G401.6 (cell line): ENCODE results near the gene FOXO3.

ENCODE experiments used
- FAIRE-seq: peaks from 2 replicates; lab custom pipeline; 2012; peaks lifted over from hg19 to GRCh38; lab: Jason Lieb, UNC

FOXO3 gene

DNA sequence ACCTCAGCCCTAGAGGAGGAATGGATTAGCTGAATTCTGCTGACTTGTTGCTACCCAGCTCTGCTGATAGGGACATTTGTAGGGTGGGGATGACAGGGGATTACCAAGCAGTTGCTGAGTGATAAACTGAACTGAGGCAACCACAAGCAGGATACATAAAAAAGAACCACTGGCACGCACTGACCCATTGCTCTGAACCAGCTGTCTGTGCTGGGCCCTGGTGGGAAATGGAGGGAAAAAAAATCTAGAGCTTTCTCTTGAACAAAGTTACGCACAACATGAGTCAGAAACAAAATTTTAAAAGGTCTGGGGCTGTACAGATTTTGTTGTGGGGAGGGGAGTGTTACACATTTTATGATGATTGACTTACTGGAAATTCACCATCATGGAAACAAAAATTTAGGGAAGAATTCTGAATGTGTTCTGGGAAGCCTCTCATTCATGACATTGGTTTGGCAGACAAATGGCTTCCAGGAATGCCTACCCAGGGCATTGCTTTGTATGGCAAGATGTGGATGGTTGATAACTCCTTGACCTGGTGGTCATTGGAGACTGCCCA is 37.7 kb downstream of the FOXO3 start:
- no peak for FAIRE-seq

DNA sequence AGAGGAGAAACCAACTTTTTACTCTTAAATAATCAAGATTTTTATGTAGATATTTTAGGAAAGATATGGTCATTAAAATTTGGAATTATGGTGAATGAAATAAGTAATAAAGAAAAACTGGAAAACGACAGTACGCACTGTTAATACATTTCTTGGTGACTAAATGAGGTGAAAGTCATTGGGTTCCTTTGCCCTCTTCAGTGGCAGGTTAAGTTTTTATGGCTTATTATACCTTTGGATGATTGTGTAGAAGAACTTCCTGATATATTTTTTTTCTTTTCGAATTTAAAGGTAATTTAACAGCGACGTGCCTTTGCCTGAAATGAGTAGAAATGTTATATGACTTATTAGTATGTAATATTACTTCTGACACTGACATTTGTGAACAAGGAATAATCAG is 43.4 kb downstream of the FOXO3 start:
- FAIRE-seq = no peak

- FAIRE-seq = no peak
These were observed 45.6 kb downstream of the FOXO3 start for GRCh38 chr6:108606250-108606690.

- no peak for FAIRE-seq
These were observed 47.9 kb downstream of the FOXO3 start for GRCh38 chr6:108608453-108609275.

- FAIRE-seq = no peak
These were observed 48.6 kb downstream of the FOXO3 start for GRCh38 chr6:108609276-108609769.

GRCh38 chr6:108610270-108610839 is 49.6 kb downstream of the FOXO3 start:
- no peak for FAIRE-seq

DNA sequence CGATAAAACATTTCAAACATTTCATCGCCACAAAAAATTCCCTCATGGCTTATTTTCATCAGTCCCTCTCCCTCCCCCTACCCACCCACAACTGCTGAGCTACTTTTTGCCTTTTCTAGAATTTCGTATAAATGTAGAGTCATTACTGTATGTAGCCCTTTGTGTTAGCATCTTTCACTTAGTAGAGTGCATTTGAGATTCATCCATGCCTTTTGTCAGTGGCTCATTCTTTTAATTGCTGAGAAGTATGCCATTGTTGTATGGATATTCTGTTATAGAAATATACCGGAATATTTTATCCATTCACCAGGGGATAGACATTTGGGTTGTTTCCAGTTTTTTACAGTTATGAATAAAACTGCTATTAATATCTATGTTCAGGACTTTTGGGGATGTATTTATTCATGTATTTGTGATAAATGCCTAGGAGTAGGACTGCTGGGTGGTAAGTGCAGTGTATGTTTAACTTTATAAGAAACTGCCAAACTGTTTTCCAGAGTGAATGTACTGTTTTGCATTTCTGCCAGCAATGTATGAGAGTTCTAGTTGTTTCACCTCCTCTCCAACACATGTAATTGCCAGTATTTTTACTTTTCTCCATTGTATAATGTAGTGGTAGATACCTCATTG is 50.4 kb downstream of the FOXO3 start:
- no peak for FAIRE-seq

- no peak for FAIRE-seq
These were observed 52.1 kb downstream of the FOXO3 start for GRCh38 chr6:108612852-108613251.

- FAIRE-seq = no peak
These were observed 55.8 kb downstream of the FOXO3 start for GRCh38 chr6:108616544-108616943.

- no peak for FAIRE-seq
These were observed 56.3 kb downstream of the FOXO3 start for GRCh38 chr6:108616973-108617372.

DNA sequence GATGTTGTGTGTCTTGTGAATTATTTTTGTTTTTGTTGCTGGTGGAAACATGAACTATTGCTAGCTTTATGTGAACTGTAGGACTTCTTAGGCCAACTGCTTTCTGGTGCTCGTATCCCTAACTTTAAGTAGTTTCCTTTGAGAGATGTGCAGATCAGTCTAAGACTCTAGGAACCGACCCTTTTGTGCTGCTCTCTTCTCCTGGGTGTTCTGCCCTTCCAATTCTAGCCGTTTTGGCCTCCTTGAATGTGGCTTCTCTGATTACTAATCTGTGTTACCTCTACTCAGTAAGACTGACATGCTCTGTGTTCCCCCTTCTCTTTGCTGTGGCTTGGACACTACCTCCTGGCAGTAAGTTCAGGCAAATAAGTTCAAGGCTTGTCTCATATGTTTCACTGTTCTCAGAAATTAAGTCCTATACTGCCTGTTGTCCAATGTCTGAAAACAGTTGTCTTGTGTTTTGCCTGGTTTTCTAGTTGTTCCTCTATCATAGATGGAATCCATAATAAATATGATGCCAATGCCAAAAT is 58.0 kb downstream of the FOXO3 start:
- FAIRE-seq = no peak

GRCh38 chr6:108619431-108620197 is 58.9 kb downstream of the FOXO3 start:
- FAIRE-seq = no peak

- no peak for FAIRE-seq
These were observed 60.4 kb downstream of the FOXO3 start for GRCh38 chr6:108621117-108621516.

- FAIRE-seq = no peak
These were observed 62.1 kb downstream of the FOXO3 start for GRCh38 chr6:108622641-108623298.

DNA sequence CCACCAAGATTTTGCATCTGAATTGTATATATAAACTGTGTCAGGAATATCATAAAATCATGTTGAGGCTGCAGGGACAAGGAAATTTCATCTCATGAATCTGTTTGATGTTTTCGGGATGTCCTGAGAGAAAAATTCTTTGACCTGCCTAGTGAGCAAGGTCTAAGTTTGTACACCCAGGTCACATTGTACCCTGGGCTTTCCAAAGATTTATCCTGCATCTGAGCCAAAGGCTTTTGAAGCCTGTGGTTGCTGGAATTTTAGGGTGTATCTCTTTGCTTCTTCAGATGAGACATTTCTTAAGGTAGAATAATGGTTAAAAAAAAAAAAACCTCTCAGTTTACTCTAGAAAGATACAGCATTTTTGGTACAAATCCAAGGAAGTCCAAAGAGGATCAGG is 63.3 kb downstream of the FOXO3 start:
- FAIRE-seq = no peak

DNA sequence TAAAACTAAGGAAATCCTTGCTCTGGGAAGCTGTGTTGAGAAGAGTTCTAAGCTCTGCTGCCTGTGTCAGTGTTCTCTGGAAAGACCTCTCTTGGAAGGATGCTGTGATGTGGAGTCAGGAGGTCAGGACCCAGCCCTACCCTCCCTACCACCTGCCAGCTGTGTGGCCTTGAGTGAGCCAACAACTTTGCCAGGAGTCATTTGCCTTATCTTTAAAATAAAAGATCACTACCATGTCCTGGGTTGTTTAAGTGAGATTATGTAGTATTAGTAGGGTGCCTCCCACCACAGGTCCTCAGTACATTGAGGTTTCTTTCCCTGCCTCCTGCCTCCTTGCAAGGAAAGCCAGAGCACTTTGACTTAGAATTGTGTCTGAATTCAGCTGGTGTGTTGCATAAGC is 64.9 kb downstream of the FOXO3 start:
- no peak for FAIRE-seq

DNA sequence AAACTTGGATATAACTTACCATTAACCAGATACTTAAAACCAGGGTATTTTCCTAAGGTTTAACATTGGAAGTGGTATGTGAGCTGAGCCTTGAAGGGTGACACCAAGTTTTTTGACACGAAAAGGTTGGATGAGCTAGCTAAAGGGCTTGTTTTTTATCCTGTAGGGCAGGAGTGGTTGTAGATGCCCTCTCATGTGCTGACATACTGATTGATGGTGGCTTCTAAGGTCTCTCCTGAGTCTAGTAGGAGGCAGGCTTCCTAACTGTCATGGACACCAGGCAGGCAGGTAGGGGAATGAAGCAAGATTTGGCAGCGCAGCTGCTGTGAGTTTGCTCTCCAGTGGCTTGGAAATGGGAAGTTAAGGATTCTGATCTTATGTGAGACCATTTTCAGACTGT is 66.1 kb downstream of the FOXO3 start:
- no peak for FAIRE-seq

GRCh38 chr6:108627692-108628550 is 67.2 kb downstream of the FOXO3 start:
- no peak for FAIRE-seq

DNA sequence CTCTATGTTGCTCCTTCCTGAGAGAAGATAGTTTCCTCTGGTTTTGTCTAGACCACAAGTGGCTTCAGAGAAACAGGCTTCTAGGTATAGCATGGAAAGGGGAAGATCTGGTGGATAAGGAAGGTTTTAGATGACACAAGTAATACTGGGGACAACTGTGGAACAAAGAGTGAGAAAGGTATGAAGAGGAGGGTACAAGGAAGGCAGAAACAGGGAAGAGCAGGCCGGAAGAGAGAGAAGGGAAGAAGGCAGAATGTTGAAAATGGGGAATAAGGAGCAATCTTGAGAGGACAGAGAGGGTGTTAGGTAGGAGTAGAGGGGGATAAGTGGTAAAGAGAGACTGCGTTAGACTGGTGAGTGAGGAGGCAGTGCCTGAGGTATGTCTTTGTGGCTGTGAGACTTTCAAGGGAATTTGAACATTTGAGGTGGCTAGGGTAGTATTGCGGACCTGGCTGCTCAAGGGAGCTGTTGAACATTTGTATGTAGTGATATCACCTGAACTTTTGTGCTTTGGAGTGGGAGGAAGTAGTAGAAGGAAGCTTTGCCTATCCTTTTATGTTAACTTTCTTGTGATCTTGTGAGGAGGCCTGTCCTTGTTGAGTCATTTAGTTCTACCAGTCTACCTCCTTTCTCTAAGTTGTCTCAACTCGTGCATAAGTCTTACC is 69.5 kb downstream of the FOXO3 start:
- FAIRE-seq = no peak

DNA sequence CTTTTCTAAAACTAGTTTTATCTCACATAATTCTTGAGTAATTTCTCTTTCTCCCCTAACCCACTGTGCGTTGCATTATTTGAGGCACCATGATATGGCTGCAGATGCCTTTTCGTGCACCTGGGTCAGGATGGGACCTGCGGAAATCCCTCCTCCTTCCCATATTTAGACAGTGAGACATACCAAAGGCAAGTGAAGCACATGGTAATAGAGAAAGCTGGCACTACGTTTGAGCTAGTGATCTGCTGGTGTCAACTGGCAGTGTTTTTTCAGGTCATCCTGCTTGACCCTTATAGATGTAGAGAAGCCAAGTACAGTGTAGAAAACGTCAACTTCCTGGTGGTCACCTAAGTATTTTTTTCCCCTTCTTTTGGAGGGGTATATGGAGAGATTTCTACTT is 71.7 kb downstream of the FOXO3 start:
- FAIRE-seq = no peak
